ENCODE results near the gene LPXN.

Gene LPXN

DNA sequence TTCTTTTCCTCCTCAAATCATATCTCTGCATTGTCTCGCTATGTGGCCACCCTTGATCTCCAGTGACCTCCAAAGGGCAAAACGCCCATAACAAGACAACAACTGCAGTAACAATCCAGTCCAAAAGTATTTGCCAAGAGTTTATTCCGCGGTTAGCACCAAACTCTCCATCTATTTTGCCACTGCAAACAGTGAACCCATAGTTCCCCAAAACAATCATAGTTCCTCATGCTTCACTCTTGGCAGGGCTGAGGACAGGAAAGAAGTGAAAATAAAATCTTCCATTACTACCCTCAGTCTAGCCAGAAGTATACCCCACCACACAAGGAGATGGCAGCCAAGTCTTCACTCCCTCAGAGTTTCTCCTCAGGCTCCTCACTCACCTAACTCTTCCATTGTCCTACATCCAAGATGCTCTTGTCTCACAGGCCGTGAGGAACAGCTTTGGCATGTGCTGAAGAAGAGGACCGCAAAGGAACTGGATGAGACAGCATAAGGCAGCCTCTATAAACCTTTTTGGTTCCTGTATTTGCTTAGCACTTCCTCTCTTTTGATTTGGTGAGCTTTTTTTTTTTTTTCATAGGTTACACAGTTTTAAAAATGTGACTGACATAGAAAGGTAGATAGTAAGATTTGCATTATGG, at the start of gene LPXN:
TSS of gene LPXN (minus strand) at position 480 of the 644 bp plus-strand sequence. CDS start at position 396, 84 bp downstream.
- DNase-seq (ENCODE audit: low read depth in 1 of 2, low spot score in 1 of 2), result peak in 1 of 2 donors; percentile 32

DNA sequence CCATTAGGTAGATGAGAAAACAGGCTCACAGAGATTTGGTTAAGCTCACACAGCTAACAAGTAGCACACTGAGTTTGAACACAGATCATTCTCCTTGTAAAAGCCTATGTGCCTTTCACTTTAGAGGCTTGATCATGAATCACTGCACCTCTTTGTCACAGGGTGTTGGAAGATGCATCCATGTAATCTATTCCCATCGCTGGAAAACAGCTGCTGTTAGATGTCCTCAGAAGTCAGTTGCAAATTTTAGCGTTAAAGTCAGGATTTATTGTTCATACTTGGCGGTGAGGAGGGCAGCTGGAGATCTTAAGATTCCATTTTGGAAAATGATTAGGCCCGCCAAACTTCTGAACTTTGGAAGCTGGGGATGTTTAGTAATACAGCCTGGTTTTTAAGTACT, 49.4 kb upstream of the LPXN start:
- no peak for DNase-seq (ENCODE audit: low read depth in 1 of 2, low spot score in 1 of 2)

DNA sequence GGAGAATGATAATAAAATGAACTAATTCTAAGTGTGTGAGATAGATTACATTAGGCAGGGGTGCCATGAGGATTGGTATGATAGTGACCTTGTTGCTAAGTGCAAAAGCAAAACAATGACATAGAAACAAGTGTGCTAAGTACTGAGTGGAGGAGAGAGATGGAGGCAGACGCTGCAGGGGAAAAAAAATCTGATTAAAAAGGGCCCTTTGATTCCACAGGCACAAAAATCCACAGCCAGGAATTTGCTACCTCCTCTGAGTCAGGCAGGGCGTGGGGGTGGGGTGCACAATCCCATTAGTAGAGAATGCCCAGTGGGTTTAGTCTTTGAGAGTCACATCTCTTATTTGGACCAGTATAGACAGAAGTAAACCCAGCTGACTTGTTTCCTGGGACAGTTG, 46.7 kb upstream of the LPXN start, which contains the start of gene CNTF:
TSS of gene CNTF (plus strand) at position 322 of the 400 bp plus-strand sequence. CDS start 88 bp downstream, outside the sequence.
- DNase-seq (ENCODE audit: low read depth in 1 of 2, low spot score in 1 of 2), result no peak

DNA sequence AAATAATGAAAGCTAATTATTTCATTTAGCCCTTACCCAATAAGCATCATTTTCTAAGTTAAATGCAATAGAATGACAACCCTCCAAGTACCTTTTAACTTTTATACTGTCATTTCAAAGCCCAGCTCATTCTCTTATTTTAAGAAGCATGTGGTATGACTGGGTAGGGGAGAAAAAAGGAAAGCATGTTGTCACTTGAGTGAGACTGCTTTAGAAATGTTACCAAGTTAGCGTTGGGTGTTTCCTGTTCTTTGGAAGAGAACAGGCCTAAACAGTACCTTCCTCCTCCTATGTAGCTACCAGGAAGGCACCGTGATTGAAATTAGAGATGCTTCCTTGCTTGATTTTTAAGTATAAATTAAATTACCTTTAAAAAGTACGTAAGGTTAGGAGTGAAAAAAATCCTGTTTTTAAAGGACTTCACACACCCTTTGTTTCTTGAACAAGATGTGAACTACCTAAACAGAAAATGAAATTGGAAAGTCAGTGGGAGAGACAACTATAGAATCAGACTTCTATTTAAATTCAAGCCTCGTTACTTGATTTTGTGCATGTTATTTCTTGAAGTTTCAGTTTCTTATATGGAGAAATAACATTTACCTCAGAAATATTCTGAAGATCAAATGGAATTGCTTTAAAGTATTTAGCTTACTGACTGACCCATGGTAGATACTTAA, 46.1 kb upstream of the LPXN start:
- DNase-seq (ENCODE audit: low read depth in 1 of 2, low spot score in 1 of 2), result no peak

DNA sequence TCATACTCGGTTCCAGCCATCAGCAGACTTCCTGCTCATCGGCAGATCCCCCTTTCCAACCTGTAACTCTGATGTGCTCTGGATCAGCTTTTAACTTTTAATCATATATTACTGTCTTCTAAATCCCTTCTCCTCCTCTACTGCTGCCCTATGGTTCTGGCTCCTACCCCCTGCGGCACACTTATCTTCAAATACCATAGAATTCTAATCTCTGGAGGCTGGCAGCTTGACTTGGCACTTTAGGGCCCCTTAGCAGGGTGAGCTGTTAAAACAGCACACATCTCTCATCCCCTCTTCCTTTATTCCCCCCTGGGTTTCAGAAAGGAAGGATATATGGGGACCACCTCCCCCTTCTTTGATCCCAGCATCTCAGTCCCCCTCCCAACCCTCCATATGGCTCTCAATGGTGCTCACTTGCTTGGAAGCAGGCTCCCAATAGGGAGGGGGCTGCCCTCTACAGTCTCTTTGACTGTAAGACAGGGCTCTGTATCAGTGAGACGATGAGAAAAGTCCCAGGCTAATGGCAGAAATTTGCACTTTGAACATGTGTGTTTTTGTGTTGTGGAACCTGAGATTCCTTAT, 42.4 kb upstream of the LPXN start:
- DNase-seq (ENCODE audit: low read depth in 1 of 2, low spot score in 1 of 2), result no peak

DNA sequence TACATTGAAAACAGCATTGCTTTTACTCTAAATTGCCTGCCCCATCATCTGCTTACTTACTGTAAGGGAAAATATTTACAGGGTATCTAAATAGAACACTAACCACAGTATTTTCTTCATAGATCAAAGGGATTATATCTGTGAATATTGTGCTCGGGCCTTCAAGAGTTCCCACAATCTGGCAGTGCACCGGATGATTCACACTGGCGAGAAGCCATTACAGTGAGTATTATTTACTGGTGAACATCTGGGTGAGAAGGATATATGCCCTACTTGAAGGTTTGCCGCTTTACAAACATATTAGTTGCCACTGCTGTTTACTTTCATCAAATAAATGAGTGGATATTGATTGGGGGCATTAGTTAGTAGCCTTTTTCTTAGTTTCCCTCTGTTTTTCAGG, 40.9 kb upstream of the LPXN start:
- DNase-seq (ENCODE audit: low read depth in 1 of 2, low spot score in 1 of 2), result no peak

DNA sequence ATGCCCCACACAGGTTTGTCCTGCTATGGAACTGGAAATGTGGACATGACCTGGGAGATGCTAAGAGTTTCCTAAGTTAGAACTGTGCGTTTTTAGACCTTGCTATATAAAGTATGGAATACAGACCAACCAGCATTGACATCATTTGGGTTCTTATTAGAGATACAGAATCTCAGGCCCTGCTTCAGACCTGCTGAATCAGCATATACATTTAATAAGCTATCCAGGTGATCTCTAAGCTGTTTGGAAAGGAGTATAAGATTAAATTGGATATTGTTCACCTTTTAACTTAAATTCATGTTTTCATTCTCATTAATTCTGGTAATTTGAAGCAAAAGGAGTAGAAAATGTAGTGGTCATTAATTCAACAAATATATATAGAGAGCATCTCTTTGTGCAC, 39.9 kb upstream of the LPXN start:
- DNase-seq (ENCODE audit: low read depth in 1 of 2, low spot score in 1 of 2), result no peak

DNA sequence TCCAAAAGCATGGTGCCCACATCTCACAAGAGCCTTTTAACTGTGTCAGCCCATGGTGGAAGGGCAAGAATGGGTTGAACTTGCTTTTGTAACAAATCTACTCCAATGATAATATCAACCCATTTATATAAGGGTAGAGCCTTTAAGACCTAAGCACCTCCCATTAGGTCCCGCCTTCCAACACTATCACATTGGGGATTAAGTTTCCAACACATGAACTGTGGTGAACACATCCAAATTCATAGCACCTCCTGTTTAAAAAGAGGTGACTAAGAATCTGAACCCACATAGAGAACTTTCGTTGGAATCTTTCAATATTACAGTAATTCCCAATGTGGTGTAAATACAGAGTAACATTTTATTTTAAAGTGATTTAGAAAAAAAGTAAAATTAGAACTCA, 37.6 kb upstream of the LPXN start:
- DNase-seq (ENCODE audit: low read depth in 1 of 2, low spot score in 1 of 2), result no peak

DNA sequence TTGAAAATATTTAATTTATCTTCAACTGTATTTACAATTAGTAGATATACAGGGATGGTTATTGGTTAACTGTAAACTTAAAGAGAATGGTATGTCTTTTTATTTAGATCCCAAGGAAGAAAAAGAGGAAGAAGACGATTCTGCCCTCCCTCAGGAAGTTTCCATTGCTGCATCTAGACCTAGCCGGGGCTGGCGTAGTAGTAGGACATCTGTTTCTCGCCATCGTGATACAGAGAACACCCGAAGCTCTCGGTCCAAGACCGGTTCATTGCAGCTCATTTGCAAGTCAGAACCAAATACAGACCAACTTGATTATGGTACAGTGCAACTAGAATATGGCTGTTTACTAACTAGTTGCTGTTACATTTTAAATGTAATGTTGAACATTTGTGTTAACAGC, 34.1 kb upstream of the LPXN start:
- DNase-seq (ENCODE audit: low read depth in 1 of 2, low spot score in 1 of 2), result no peak

DNA sequence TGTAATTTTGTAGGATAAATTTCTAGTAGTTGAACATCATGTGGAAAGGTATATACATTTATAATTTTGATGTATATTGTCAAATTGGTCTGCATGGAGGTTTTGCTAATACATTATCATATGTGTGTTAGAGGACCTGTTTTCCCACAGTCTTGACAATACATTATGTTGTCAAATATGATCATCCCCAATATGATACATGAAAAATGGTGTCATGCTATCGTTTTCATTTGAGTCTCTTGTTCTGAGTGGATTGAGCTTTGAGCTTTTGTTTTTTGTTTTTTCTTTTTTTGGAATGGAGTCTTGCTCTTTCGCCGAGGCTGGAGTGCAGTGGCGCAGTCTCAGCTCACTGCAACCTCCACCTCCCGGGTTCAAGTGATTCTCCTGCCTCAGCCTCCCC, 32.7 kb upstream of the LPXN start:
- DNase-seq (ENCODE audit: low read depth in 1 of 2, low spot score in 1 of 2), result no peak

DNA sequence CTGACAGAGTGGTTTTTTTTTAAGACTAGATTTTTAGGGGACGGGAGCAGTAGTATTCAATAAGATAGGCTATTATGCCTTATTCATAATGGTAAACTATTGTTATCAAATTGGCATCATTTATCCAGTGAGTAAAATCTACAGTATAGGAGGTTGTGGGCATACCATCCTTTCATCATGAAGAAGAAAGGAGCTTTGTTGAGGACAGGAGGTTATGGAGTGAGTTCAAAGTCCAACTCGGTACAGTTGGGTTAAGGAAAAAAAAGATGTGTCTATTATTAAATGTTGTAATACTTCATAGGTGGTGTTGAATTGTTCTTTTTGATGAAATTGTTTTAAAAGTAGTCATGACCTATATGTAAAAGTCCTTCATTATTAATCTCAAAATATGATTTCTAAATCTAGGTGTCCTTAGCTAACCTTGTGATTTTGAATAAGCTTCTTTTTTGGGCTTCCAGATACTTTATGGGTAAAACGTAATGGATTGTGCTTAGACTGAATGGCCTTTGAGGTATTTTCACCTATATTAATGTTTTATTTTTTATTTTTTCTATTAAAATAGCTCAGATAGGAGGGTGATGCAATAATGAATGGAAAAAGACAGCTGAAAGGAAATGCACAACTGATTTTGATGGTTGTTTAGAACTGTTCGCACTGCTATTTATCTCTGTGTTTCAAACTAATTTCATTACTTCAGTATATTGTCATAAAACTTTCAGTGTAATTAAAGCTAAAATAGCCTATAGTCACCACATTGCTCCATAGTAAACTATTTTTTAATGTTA, 31.5 kb upstream of the LPXN start:
- DNase-seq (ENCODE audit: low read depth in 1 of 2, low spot score in 1 of 2), result no peak

DNA sequence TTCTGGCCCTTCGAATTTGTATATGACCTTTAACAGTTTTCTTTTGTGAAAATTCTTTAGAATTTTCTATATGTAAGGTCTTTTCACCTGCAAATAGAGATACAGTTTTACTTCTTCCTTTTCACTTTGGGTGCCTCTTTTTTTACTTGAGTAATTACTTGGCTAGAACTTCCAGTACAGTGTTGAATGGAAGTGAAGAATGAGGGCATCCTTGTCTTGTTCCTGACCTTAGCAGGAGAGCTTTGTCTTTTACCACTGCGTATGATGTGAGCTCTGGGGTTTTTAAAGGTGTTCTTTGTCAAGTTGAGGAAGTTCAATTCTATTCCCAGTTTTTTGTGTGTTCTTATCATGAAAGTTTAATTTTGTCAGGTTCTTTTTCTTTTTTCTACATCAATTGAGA, 24.9 kb upstream of the LPXN start:
- no peak for DNase-seq (ENCODE audit: low read depth in 1 of 2, low spot score in 1 of 2)

DNA sequence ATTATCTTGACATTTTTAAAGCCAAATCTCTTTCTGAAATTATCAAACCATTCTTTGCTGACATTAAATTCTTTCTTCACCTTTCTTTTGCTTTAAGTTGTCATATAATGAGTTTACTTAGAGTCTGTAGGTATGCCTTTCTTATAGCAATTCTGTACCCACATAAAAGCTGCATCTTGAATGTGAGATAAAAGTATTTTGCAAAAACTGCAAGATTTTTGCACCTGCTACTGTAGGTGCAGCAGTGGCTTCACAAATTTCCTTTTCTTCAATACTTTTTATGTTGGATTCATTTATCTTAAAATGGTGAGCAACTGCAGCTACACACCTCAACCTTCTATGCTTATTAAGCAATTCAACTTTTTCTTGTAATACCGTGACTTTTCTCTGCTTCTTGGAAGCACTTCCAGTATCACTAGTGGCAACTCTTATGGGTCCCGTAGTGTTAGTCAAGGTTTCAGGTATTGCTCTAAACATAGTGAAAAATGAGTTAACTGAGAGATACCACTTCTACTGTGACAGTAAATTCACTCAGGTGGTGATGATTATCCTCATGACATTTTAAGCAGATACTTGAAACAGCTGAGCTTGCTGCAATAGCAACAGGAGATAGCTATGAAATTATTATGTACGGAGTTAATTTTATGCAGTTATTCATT, 22.0 kb upstream of the LPXN start:
- DNase-seq (ENCODE audit: low read depth in 1 of 2, low spot score in 1 of 2), result no peak

DNA sequence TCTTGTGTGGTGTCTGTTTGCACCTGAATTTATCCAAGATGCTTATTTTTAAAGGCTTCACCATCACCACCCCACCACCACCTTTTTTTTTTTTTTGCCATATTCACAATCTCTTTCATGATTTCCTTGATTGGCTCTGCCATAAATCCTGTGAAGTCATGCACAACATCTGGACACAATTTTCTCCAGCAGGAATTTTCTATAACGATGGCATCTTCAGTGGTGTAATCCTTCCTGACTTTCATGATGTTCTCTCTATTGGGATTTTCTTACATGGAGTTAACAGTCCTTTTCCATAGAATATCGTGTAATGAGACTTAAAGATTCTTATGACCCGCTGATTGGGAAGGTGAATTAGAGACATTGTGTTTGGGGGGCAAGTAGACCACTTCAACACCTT, 21.0 kb upstream of the LPXN start:
- DNase-seq (ENCODE audit: low read depth in 1 of 2, low spot score in 1 of 2), result no peak

DNA sequence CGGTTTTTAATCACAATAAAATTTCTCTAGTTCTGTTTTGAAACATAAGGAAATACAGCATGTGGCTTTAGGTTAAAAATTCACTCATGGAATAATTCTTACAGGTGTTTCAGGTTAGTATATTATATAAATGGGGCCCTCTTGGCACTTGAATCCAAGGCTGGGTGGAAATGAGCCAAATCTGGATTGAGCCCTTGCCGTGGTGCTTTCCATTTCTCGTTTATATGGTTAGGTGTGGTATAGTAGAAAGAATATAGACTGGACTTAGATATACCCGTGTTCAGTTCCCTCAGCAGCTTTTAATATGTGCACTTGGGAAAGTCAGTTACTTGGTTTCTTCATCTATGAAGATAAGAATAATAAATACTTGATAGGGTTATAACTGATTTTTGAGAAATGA, 19.2 kb upstream of the LPXN start:
- DNase-seq (ENCODE audit: low read depth in 1 of 2, low spot score in 1 of 2), result no peak

DNA sequence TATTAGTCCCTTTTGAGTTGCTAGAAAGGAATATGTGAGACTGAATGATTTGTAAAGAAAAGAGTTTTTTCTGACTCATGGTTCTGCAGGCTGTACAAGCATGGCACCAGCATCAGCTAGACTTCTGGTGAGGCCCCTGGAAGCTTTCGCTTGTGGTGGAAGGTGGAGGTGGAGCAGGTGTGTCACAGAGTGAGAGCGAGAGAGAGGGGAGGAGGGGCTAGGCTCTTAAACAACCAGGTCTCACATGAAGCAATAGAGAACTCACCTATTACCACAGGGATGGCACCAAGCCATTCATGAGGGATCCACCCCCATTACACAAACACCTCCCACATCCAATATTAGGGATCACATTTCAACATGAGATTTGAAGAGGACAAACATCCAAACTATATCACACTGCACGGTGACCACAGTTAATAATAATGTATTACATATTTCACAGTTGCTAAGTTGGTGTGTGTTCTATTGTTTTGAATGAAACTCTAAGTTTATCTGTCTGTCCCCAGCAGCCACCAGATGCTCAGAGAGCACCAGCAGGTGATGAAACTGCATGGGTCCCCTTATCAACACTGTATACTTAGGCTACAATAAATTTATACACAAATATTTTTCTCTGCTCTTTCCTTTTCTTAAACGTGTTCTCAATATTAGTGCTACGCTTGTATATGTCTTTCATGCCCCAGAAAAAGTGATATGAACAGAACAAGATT, 17.3 kb upstream of the LPXN start:
- peak in 1 of 2 donors; percentile 43 for DNase-seq (ENCODE audit: low read depth in 1 of 2, low spot score in 1 of 2)

DNA sequence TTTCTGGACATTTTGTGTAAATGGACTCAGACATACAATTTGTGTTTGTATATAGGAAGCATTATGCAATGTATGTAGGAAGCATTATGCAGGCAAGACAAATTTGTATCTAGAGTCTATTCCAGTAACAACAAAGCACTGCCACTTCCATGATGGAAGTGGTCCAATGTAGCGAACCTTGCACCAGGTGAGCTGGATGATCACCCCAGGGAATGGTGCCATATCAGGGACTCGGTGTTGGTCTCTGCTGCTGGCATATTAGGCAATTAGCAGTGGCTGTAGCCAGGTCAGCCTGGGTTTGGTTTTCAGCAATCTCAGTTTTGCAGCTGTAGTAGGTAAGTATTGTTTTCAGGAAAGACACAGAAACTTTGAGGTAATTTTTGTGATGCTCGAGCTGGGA, 16.0 kb upstream of the LPXN start:
- DNase-seq (ENCODE audit: low read depth in 1 of 2, low spot score in 1 of 2), result no peak

DNA sequence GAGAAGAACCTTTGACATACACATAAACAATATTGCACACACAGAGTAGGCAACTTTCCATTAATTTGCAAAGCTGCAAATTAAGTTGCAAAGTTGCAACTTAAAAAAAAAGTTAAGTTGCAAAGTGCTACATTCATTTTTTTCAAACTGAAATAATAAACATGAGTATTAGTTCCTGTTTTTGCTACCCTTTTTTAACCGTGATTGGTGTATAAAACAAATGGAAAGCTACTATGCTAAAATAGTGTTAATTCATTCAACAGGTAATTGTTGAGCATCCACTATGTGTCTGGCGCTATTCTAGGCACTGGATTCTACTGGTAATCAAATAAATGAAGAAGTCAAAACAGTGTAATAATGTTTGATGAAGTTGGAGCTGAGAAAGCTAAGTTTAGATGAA, 11.3 kb upstream of the LPXN start:
- DNase-seq (ENCODE audit: low read depth in 1 of 2, low spot score in 1 of 2), result no peak

DNA sequence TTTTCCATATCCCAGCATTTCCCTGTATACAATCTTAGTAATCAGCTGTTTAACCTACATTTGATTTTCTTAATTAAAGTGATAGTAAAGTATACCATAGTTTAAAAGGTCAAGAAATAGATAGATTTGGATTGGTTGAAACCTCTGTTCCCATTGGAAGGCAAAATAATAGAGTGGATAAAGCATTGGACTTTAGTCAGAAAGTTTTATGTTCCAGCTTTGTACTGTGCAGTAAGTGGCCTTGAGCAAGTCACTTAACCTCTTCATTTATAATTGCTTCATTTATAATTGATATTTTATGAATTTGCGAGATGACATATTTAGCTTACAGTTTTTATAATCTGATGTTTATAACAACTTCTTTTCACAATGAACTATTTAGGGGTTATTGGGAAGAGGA, 6.8 kb upstream of the LPXN start:
- DNase-seq (ENCODE audit: low read depth in 1 of 2, low spot score in 1 of 2), result no peak

DNA sequence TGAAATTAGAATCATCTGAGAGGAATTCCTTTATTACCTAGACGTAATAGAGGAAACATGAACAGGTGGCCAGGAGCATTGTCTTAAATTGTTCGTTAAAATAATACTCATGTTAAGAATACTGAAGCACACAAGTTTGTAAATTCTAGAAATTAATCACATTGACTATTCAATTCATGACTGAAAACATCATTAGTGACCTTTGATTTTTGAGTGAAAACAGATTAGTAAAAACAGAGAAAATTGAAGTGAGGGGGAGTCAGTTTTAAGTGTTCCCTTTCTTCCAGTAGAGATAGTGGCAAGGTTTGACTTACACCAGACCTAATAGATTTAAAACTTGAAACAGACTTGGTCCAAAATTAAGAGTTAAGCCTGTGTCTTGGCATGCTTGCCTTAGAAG, 4.7 kb upstream of the LPXN start:
- no peak for DNase-seq (ENCODE audit: low read depth in 1 of 2, low spot score in 1 of 2)
